Neural progenitor cell (in vitro differentiated cells): ENCODE data around the gene MCM5.

ENCODE experiments used
- EZH2 ChIP-seq: fragments of 200-600 bp; sonication (generic); IDR thresholded peaks from 2 replicates; pipeline ENCODE4 v1.6.1; 2017; ENCODE audit warnings: antibody characterized with exemption, mild to moderate bottlenecking, moderate library complexity
- TF ChIP-seq, protein P1 (sequence below): fragments of 200-600 bp; sonication (generic); IDR thresholded peaks from 2 replicates; pipeline ENCODE4 v1.5.1; 2017; ENCODE audit warnings: antibody characterized with exemption, mild to moderate bottlenecking

DNA sequence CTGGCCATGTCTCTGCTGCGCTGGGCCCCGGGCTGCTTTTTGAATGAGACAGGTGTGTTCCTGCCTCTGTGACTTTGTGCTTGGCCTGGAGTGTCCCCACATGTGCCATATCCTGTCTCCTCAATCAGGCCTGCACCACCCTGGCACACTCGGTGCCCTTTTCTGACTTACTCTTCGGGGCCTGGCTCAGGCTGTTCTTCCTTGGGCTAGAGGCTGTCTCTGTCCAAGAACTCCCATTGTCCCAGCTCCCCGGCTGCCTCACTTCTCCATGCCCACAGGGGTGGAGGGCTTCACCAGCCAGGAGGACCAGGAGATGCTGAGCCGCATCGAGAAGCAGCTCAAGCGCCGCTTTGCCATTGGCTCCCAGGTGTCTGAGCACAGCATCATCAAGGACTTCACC lies 23.0 kb downstream of the MCM5 start:
- TF ChIP-seq, protein P1, sequence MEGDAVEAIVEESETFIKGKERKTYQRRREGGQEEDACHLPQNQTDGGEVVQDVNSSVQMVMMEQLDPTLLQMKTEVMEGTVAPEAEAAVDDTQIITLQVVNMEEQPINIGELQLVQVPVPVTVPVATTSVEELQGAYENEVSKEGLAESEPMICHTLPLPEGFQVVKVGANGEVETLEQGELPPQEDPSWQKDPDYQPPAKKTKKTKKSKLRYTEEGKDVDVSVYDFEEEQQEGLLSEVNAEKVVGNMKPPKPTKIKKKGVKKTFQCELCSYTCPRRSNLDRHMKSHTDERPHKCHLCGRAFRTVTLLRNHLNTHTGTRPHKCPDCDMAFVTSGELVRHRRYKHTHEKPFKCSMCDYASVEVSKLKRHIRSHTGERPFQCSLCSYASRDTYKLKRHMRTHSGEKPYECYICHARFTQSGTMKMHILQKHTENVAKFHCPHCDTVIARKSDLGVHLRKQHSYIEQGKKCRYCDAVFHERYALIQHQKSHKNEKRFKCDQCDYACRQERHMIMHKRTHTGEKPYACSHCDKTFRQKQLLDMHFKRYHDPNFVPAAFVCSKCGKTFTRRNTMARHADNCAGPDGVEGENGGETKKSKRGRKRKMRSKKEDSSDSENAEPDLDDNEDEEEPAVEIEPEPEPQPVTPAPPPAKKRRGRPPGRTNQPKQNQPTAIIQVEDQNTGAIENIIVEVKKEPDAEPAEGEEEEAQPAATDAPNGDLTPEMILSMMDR = no peak
- no peak for TF ChIP-seq EZH2
